Measurements from ENCODE around the gene SLC26A9. TPM values are rescaled to one million over a fixed set of nuclear protein-coding genes. Genes with fewer than 3 reads are reported as not detected.

SLC26A9 gene
- total RNA-seq, 5 donors from 2014 or later (not counting 1 experiment from before 2014, with no cell fraction given): 0.06 TPM; not detected in 4

DNA sequence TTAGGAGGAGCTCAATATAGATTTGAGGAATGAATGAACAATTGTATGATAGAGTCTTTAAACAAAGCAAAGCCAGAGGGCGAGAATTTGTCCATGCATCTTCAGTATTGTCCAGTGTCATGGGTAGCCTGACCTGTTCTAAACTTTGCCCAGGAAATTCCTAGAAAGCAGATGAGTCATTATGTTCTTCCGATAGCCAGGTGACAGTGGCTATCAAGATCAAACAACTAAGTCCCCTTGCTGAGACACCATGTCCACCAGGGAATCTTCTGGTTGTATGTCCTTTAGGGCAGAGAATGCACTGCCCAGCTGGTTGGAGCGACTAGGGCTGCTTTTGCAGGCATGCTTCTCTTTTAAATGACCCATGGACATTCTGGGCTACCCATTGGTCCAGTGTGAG, 1.8 kb upstream of the SLC26A9 start:
- Mint-ChIP-seq H3K4me3 (no peak overlapping the region), H3K36me3 (no peaks in the 10 kb centered on the region), H3K27ac (no peak overlapping the region), H3K9me3 (no peaks in the 10 kb centered on the region), H3K27me3 (peaks cover 40 to 54% of the 10 kb centered on the region in 2 donors), H3K4me1 (no peaks in the 10 kb centered on the region)
- Histone ChIP-seq H3K36me3 (ENCODE audit: control insufficient read depth in 2 of 2, extremely low read depth in 1 of 2, insufficient read depth in 1 of 2, low read length in 1 of 2) (no peaks in the 10 kb centered on the region), H3K4me1 (ENCODE audit: control insufficient read depth in 1 of 2, extremely low read depth in 1 of 2, insufficient read depth in 2 of 2, low read length in 2 of 2) (no peaks in the 10 kb centered on the region), H3K27ac (ENCODE audit: low read length) (no peak overlapping the region), H3K27me3 (replicated peaks in 1 of 2; ENCODE audit: control insufficient read depth in 2 of 2, extremely low read depth in 1 of 2, insufficient read depth in 2 of 2, low read length in 1 of 2) (peaks cover 0 to 56% of the 10 kb centered on the region in 2 experiments), H3K4me3 (ENCODE audit: control insufficient read depth in 1 of 2, extremely low read depth in 1 of 2, low read length in 1 of 2) (no peak overlapping the region), H3K9me3 (no peaks in the 10 kb centered on the region)
- ChIA-PET CTCF (no interaction called here), POLR2A (no interaction called here)
- no peak for ATAC-seq (replicated peaks in 1 of 4)
- WGBS (ENCODE audit: insufficient coverage): 79% methylated on average over 2 of the region's 3 CpGs
- no peak for DNase-seq

DNA sequence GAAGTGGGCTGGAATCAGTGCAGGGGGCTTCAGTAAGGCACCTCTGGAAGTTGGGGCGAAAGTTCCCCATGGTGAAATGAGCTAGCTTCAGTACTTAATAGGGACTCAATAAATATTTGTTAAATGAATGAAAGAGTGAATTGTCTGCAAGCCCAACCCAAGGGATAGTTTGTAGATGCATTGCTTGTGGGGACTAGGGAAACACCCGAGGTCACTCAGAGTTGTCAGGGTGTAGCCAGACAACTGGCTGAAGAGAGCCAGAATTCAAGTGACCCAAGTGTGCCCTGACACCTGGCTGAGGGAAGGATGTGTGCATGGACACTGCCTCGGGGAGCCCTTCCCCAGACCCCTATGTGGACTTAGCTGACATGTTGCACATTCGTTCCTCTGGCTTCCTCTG, 1.3 kb upstream of the SLC26A9 start:
- Mint-ChIP-seq H3K4me1 (no peaks in the 10 kb centered on the region), H3K27me3 (peaks cover 46 to 59% of the 10 kb centered on the region in 2 donors), H3K27ac (no peak overlapping the region), H3K9me3 (no peaks in the 10 kb centered on the region), H3K4me3 (no peak overlapping the region), H3K36me3 (no peaks in the 10 kb centered on the region)
- ATAC-seq (replicated peaks in 1 of 4) (no peak), DNase-seq (no peak)
- H3K4me1 ChIP-seq (ENCODE audit: control insufficient read depth in 1 of 2, extremely low read depth in 1 of 2, insufficient read depth in 2 of 2, low read length in 2 of 2): no peaks in the 10 kb centered on the region
- 27% methylated on average over 2 of the region's 4 CpGs for WGBS (ENCODE audit: insufficient coverage)
- H3K9me3 ChIP-seq: no peaks in the 10 kb centered on the region
- no peak overlapping the region for H3K27ac ChIP-seq (ENCODE audit: low read length)
- H3K4me3 ChIP-seq (ENCODE audit: control insufficient read depth in 1 of 2, extremely low read depth in 1 of 2, low read length in 1 of 2): no peak overlapping the region
- ChIA-PET CTCF (no interaction called here), POLR2A (no interaction called here)
- H3K36me3 ChIP-seq (ENCODE audit: control insufficient read depth in 2 of 2, extremely low read depth in 1 of 2, insufficient read depth in 1 of 2, low read length in 1 of 2): no peaks in the 10 kb centered on the region
- peaks cover 0 to 62% of the 10 kb centered on the region in 2 experiments for H3K27me3 ChIP-seq (replicated peaks in 1 of 2; ENCODE audit: control insufficient read depth in 2 of 2, extremely low read depth in 1 of 2, insufficient read depth in 2 of 2, low read length in 1 of 2)

DNA sequence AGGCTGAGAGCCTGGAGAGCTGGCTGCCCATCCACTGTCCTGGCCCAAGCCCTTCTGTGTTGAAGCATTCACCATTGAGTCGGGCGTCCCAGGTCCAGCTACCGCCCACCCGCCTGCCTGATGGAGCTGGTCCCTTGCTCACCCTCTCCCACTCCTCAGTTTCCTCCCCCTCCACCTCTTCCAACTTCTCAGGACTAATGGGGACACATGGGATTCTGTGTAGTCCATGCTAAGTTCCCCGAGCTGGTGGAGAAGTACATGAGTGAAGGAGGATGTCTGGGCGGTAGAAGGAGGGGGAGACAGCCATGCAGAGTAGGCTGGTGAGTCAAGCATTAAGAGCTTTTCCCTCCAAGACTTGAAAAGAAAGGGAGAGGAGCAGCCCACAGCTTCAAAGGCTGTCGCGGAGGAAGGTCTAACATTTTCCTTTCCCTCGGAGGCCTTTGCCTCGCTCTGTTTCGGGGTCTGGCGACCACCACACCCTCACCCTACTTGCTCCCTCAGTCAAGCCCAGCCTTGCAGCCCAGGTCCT, 561 bp downstream of the SLC26A9 start:
- Mint-ChIP-seq H3K27me3 (peaks cover 57 to 71% of the 10 kb centered on the region in 2 donors), H3K9me3 (no peaks in the 10 kb centered on the region), H3K36me3 (no peaks in the 10 kb centered on the region), H3K4me3 (no peak overlapping the region), H3K4me1 (no peaks in the 10 kb centered on the region), H3K27ac (no peak overlapping the region)
- ATAC-seq (replicated peaks in 1 of 4) (no peak), DNase-seq (no peak)
- whole genome bisulfite sequencing (ENCODE audit: insufficient coverage): 66% methylated on average over 3 of the region's 12 CpGs
- peaks cover 0 to 67% of the 10 kb centered on the region in 2 experiments for H3K27me3 ChIP-seq (replicated peaks in 1 of 2; ENCODE audit: control insufficient read depth in 2 of 2, extremely low read depth in 1 of 2, insufficient read depth in 2 of 2, low read length in 1 of 2)
- ChIA-PET POLR2A (no interaction called here), CTCF (no interaction called here)
- H3K4me1 ChIP-seq (ENCODE audit: control insufficient read depth in 1 of 2, extremely low read depth in 1 of 2, insufficient read depth in 2 of 2, low read length in 2 of 2): no peaks in the 10 kb centered on the region
- no peak overlapping the region for H3K27ac ChIP-seq (ENCODE audit: low read length)
- no peaks in the 10 kb centered on the region for H3K9me3 ChIP-seq
- no peak overlapping the region for H3K4me3 ChIP-seq (ENCODE audit: control insufficient read depth in 1 of 2, extremely low read depth in 1 of 2, low read length in 1 of 2)
- no peaks in the 10 kb centered on the region for H3K36me3 ChIP-seq (ENCODE audit: control insufficient read depth in 2 of 2, extremely low read depth in 1 of 2, insufficient read depth in 1 of 2, low read length in 1 of 2)

DNA sequence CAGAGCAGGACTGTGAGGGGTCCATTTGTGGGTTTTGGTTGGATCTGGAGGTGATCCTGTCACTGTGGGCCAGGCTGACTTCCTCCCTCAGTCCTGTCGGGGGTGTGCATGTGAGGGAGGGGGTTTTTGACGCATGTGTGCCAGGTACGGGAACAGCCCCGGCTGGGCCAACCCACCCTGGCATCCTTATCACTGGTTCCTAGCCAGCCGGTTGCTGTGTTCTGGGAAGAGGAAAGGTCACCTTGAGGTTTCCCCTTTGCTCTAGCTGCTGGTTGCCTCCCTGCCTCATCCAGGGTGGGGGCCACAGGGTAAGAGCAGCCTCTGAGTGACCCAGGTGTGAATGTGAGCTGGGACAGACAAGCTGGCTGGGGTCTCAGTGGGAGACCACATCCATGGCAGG, 2.5 kb downstream of the SLC26A9 start:
- no peak for DNase-seq
- peaks cover 67 to 76% of the 10 kb centered on the region in 2 donors for H3K27me3 Mint-ChIP-seq
- 67% methylated on average over 3 of the region's 5 CpGs for WGBS (ENCODE audit: insufficient coverage)
- H3K4me3 Mint-ChIP-seq: no peak overlapping the region
- H3K27ac Mint-ChIP-seq: no peak overlapping the region
- CTCF ChIA-PET: no interaction called here
- H3K36me3 Mint-ChIP-seq: no peaks in the 10 kb centered on the region
- Histone ChIP-seq H3K4me3 (ENCODE audit: control insufficient read depth in 1 of 2, extremely low read depth in 1 of 2, low read length in 1 of 2) (no peak overlapping the region), H3K9me3 (no peaks in the 10 kb centered on the region), H3K27me3 (replicated peaks in 1 of 2; ENCODE audit: control insufficient read depth in 2 of 2, extremely low read depth in 1 of 2, insufficient read depth in 2 of 2, low read length in 1 of 2) (peaks cover 0 to 71% of the 10 kb centered on the region in 2 experiments), H3K36me3 (ENCODE audit: control insufficient read depth in 2 of 2, extremely low read depth in 1 of 2, insufficient read depth in 1 of 2, low read length in 1 of 2) (no peaks in the 10 kb centered on the region), H3K4me1 (ENCODE audit: control insufficient read depth in 1 of 2, extremely low read depth in 1 of 2, insufficient read depth in 2 of 2, low read length in 2 of 2) (no peaks in the 10 kb centered on the region), H3K27ac (ENCODE audit: low read length) (no peak overlapping the region)
- H3K9me3 Mint-ChIP-seq: no peaks in the 10 kb centered on the region
- no peak for ATAC-seq (replicated peaks in 1 of 4)
- no peaks in the 10 kb centered on the region for H3K4me1 Mint-ChIP-seq
- POLR2A ChIA-PET: no interaction called here

DNA sequence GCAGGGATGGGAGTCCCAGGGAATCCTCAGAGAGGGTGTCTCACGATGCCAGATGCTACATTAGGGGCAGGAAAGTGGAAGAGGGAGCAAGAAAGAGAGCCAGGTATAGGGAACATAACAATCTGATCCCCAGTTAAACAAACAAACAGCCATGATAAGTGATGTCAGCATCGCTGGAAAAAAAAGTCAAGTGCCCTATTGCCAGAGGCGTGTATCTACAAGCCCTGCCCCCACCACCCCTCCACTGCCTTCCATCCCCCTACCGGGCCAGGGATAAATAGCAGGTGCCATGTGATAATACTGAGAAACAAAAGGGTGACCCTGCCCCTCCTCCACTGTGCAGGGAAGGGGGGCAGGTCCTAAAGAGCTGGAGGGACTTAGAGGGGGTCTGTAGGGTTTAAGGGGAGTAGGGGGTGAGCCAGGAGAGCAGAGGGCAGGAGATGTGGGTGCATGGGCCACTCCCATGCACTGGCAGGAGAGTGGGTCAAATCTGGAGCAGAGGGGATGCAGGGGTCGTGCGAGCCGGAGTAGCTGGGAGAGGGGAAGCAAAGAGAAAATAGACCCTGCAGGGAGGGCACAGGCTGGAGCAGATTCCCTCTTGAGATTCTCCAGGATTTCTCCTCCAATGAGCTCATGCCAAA, 3.4 kb downstream of the SLC26A9 start:
- Histone ChIP-seq H3K36me3 (ENCODE audit: control insufficient read depth in 2 of 2, extremely low read depth in 1 of 2, insufficient read depth in 1 of 2, low read length in 1 of 2) (no peaks in the 10 kb centered on the region), H3K27ac (ENCODE audit: low read length) (no peak overlapping the region), H3K27me3 (replicated peaks in 1 of 2; ENCODE audit: control insufficient read depth in 2 of 2, extremely low read depth in 1 of 2, insufficient read depth in 2 of 2, low read length in 1 of 2) (peaks cover 0 to 78% of the 10 kb centered on the region in 2 experiments), H3K4me3 (ENCODE audit: control insufficient read depth in 1 of 2, extremely low read depth in 1 of 2, low read length in 1 of 2) (no peak overlapping the region), H3K9me3 (no peaks in the 10 kb centered on the region), H3K4me1 (ENCODE audit: control insufficient read depth in 1 of 2, extremely low read depth in 1 of 2, insufficient read depth in 2 of 2, low read length in 2 of 2) (no peaks in the 10 kb centered on the region)
- H3K27ac Mint-ChIP-seq: no peak overlapping the region
- no peaks in the 10 kb centered on the region for H3K9me3 Mint-ChIP-seq
- no peak overlapping the region for H3K4me3 Mint-ChIP-seq
- no peaks in the 10 kb centered on the region for H3K36me3 Mint-ChIP-seq
- H3K27me3 Mint-ChIP-seq: peaks cover 61 to 72% of the 10 kb centered on the region in 2 donors
- H3K4me1 Mint-ChIP-seq: no peaks in the 10 kb centered on the region
- no peak for ATAC-seq (replicated peaks in 1 of 4)
- WGBS (ENCODE audit: insufficient coverage): no CpG with 5 or more reads among the region's 7 CpGs
- ChIA-PET POLR2A (no interaction called here), CTCF (no interaction called here)
- peak in 3 of 35 experiments; percentile 5 to 8 (median 5) for DNase-seq

DNA sequence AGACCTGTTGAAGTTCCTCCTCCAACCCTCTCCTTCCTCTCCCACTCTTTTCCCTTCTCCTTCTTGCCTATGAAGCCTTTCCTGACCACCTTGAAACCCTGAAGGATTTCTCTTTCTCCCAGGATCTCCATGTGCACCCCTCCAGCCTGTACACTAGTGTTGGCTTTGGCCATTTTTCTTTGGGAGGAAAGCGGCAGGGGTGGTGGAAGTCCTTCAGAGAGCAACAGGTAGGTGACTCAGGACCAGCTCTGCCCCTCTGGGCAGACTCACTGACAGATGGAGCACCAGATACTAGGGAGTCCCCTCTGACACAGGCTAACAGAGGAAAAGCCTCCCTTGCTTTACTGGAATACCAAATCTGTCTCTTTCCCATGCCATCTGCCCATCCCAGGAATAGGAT, 4.6 kb downstream of the SLC26A9 start:
- no peaks in the 10 kb centered on the region for H3K4me1 ChIP-seq (ENCODE audit: control insufficient read depth in 1 of 2, extremely low read depth in 1 of 2, insufficient read depth in 2 of 2, low read length in 2 of 2)
- H3K9me3 ChIP-seq: no peaks in the 10 kb centered on the region
- Mint-ChIP-seq H3K9me3 (no peaks in the 10 kb centered on the region), H3K4me3 (no peak overlapping the region), H3K4me1 (no peaks in the 10 kb centered on the region), H3K36me3 (no peaks in the 10 kb centered on the region), H3K27ac (no peak overlapping the region), H3K27me3 (peaks cover 55 to 69% of the 10 kb centered on the region in 2 donors)
- no peak for DNase-seq
- H3K27me3 ChIP-seq (replicated peaks in 1 of 2; ENCODE audit: control insufficient read depth in 2 of 2, extremely low read depth in 1 of 2, insufficient read depth in 2 of 2, low read length in 1 of 2): peaks cover 0 to 75% of the 10 kb centered on the region in 2 experiments
- WGBS (ENCODE audit: insufficient coverage): 100% methylated on average over 1 of the region's 1 CpG
- CTCF ChIA-PET: no interaction called here
- POLR2A ChIA-PET: no interaction called here
- ATAC-seq (replicated peaks in 1 of 4): no peak
- H3K27ac ChIP-seq (ENCODE audit: low read length): no peak overlapping the region
- H3K4me3 ChIP-seq (ENCODE audit: control insufficient read depth in 1 of 2, extremely low read depth in 1 of 2, low read length in 1 of 2): no peak overlapping the region
- no peaks in the 10 kb centered on the region for H3K36me3 ChIP-seq (ENCODE audit: control insufficient read depth in 2 of 2, extremely low read depth in 1 of 2, insufficient read depth in 1 of 2, low read length in 1 of 2)
